Measurements from ENCODE around the gene TMC5.

TMC5 gene

GRCh38 chr16:19488213-19488640, 70.5 kb downstream of the TMC5 start:
- H3K4me1 ChIP-seq (ENCODE audit: control insufficient read depth, low read depth, low read length), result peaks cover 12% of the 10 kb centered on the region
- no peaks in the 10 kb centered on the region for H3K27me3 ChIP-seq (ENCODE audit: control insufficient read depth, insufficient read depth, low read length)
- no peaks in the 10 kb centered on the region for H3K36me3 ChIP-seq (ENCODE audit: control insufficient read depth, low read depth, low read length)
- no peak overlapping the region for H3K27ac ChIP-seq (ENCODE audit: low read length)
- H3K4me3 ChIP-seq (ENCODE audit: low read length), result no peak overlapping the region
- no peaks in the 10 kb centered on the region for H3K9me3 ChIP-seq (ENCODE audit: control insufficient read depth, low read depth, low read length)
- H3K9ac ChIP-seq (ENCODE audit: low read length), result no peak overlapping the region

DNA sequence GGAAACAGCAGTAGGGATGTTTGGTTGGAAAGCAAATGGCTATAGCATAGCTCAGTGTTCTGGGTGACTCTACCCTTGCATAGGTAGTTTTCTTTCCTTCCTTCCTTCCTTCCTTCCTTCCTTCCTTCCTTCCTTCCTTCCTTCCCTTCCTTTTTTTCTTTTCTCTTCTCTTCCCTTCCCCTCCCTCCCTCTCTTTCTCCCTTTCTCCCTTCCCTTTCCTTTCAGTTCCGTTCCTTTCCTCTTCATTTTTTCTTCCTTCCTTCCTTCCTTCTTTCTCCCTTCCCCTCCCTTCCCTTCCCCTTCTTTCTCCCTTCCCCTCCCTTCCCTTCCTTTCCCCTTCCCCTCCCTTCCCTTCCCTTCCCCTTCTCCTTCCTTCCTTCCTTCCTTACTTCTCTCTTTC, 72.9 kb downstream of the TMC5 start:
- Histone ChIP-seq H3K36me3 (ENCODE audit: control insufficient read depth, low read depth, low read length) (no peaks in the 10 kb centered on the region), H3K27ac (ENCODE audit: low read length) (no peak overlapping the region), H3K9me3 (ENCODE audit: control insufficient read depth, low read depth, low read length) (no peaks in the 10 kb centered on the region), H3K27me3 (ENCODE audit: control insufficient read depth, insufficient read depth, low read length) (no peaks in the 10 kb centered on the region), H3K9ac (ENCODE audit: low read length) (no peak overlapping the region), H3K4me3 (ENCODE audit: low read length) (no peak overlapping the region), H3K4me1 (ENCODE audit: control insufficient read depth, low read depth, low read length) (peaks cover 12% of the 10 kb centered on the region)

- no peak overlapping the region for H3K27ac ChIP-seq (ENCODE audit: low read length)
- no peaks in the 10 kb centered on the region for H3K27me3 ChIP-seq (ENCODE audit: control insufficient read depth, insufficient read depth, low read length)
- H3K4me3 ChIP-seq (ENCODE audit: low read length), result no peak overlapping the region
- H3K36me3 ChIP-seq (ENCODE audit: control insufficient read depth, low read depth, low read length), result peaks cover 20% of the 10 kb centered on the region
- H3K9ac ChIP-seq (ENCODE audit: low read length), result no peak overlapping the region
- no peaks in the 10 kb centered on the region for H3K4me1 ChIP-seq (ENCODE audit: control insufficient read depth, low read depth, low read length)
- H3K9me3 ChIP-seq (ENCODE audit: control insufficient read depth, low read depth, low read length), result no peaks in the 10 kb centered on the region
Measured at GRCh38 chr16:19497176-19497575, 79.5 kb downstream of the TMC5 start.

DNA sequence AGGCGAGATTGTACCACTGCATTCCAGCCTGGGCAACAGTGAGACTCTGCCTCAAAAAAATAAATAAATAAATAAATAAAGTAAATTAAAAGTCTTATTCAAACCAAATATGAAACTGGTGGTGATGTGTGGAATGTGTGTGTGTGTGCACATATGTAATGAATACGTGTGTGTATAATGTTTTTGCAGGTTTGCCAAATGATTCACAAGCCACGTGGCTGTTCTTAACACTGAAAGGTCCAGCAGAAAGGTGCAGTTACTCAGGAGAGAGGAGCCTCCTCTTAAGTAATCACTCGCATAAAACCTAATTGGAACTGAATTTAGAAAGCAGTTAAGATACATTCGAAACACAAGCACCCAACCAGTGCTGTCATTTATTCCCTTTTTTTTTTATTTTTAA, 81.3 kb downstream of the TMC5 start:
- Histone ChIP-seq H3K4me1 (ENCODE audit: control insufficient read depth, low read depth, low read length) (no peaks in the 10 kb centered on the region), H3K27ac (ENCODE audit: low read length) (no peak overlapping the region)

DNA sequence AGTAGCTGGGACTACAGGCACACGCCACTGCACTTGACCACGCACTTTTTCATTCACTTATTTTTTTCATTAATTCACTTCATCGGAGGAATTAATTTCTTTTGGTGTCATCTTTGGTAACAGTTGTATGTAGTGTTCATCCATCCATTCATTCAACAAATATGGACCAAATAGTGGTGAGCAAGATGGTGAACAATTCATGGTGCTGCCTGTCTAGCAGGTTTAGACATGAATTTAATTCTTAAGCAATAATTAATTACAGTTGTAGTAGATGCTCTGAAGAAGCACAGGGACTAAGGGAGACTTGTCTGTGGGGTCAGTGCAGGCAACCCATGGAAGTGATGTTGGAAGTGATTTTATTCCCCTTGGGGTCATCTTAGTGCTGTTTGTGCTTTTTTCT, 81.8 kb downstream of the TMC5 start:
- Histone ChIP-seq H3K9ac (ENCODE audit: low read length) (no peak overlapping the region), H3K27me3 (ENCODE audit: control insufficient read depth, insufficient read depth, low read length) (no peaks in the 10 kb centered on the region), H3K4me1 (ENCODE audit: control insufficient read depth, low read depth, low read length) (no peaks in the 10 kb centered on the region), H3K4me3 (ENCODE audit: low read length) (no peak overlapping the region), H3K36me3 (ENCODE audit: control insufficient read depth, low read depth, low read length) (peaks cover 42% of the 10 kb centered on the region), H3K9me3 (ENCODE audit: control insufficient read depth, low read depth, low read length) (no peaks in the 10 kb centered on the region), H3K27ac (ENCODE audit: low read length) (no peak overlapping the region)

More for the DNA sequence above, 81.3 kb downstream of the TMC5 start:
- Histone ChIP-seq H3K36me3 (ENCODE audit: control insufficient read depth, low read depth, low read length) (peaks cover 38% of the 10 kb centered on the region), H3K9me3 (ENCODE audit: control insufficient read depth, low read depth, low read length) (no peaks in the 10 kb centered on the region), H3K27me3 (ENCODE audit: control insufficient read depth, insufficient read depth, low read length) (no peaks in the 10 kb centered on the region), H3K4me3 (ENCODE audit: low read length) (no peak overlapping the region), H3K9ac (ENCODE audit: low read length) (no peak overlapping the region)

DNA sequence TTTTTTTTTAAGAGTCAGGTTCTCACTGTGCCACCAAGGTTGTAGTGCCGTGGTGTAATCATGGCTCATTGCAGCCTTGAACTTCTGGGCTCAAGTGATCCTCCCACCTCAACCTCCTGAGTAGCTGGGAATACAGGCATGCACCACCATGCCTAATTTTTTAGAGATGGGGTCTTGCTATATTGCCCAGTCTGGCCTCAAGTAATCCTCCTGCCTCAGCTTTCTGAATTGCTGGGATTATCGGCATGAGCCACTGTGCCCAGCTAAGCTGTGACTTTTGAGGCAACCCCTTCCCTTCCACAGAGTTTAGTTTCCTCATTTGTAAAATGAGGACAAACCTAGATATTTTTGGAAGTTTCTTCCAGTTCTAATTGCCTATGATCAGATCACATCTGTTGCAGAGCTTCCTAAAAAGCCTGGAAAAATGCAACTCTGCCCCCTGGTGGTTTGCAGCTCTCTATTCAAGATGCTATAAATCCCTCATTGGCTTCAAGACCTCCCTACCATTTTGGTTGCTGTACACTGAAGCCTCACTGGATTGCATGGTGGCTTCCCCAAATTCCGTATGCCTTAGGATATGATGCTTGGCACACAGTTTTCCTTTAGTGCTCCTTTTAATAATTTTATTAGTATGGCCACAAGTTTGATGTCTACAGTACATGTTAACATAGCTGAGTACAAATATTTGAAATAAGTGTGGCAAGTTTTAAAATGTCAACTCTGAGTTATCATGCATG, 84.9 kb downstream of the TMC5 start:
- no peak overlapping the region for H3K9ac ChIP-seq (ENCODE audit: low read length)
- H3K27ac ChIP-seq (ENCODE audit: low read length), result no peak overlapping the region
- no peaks in the 10 kb centered on the region for H3K9me3 ChIP-seq (ENCODE audit: control insufficient read depth, low read depth, low read length)
- no peak overlapping the region for H3K4me3 ChIP-seq (ENCODE audit: low read length)
- no peaks in the 10 kb centered on the region for H3K27me3 ChIP-seq (ENCODE audit: control insufficient read depth, insufficient read depth, low read length)
- H3K4me1 ChIP-seq (ENCODE audit: control insufficient read depth, low read depth, low read length), result no peaks in the 10 kb centered on the region
- peaks cover 62% of the 10 kb centered on the region for H3K36me3 ChIP-seq (ENCODE audit: control insufficient read depth, low read depth, low read length)

GRCh38 chr16:19503461-19504075, 85.9 kb downstream of the TMC5 start:
- no peak overlapping the region for H3K4me3 ChIP-seq (ENCODE audit: low read length)
- no peak overlapping the region for H3K27ac ChIP-seq (ENCODE audit: low read length)
- H3K9ac ChIP-seq (ENCODE audit: low read length), result no peak overlapping the region
- H3K36me3 ChIP-seq (ENCODE audit: control insufficient read depth, low read depth, low read length), result peaks cover 69% of the 10 kb centered on the region
- H3K27me3 ChIP-seq (ENCODE audit: control insufficient read depth, insufficient read depth, low read length), result no peaks in the 10 kb centered on the region
- H3K9me3 ChIP-seq (ENCODE audit: control insufficient read depth, low read depth, low read length), result no peaks in the 10 kb centered on the region
- H3K4me1 ChIP-seq (ENCODE audit: control insufficient read depth, low read depth, low read length), result no peaks in the 10 kb centered on the region

DNA sequence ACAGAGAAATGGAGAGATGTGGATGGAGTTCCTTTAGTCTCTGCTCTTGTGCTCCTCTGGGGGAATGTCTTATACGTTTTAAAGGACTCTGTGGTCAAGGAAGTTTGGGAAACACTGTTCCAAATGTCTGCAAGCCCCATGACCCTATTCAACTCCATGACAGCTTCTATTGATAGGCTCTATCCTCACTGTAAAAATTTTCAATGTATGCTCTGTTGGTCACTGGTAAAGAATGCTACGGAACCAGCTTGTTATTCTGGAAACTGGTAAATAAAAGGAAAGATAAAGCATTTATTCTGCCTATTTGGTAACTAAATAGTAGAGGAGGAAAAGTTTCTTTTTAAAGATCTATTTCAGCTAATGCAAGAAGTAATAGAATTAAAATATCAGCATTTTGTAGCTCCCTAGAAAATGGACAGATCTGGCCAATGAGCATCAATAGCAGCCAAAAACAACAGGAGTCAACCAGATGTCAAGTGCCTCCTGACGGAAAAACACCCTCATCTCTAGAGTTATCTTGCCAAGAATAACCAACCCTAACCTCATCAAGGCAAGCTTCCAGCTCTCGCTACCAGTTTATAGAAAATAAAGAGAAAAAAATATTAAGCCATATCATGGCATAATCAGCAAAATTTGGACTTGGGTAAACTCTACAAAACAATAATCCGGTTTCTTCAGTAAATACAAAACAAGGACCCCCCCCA, 88.1 kb downstream of the TMC5 start:
- H3K4me1 ChIP-seq (ENCODE audit: control insufficient read depth, low read depth, low read length), result no peaks in the 10 kb centered on the region
- no peak overlapping the region for H3K27ac ChIP-seq (ENCODE audit: low read length)
- H3K36me3 ChIP-seq (ENCODE audit: control insufficient read depth, low read depth, low read length), result peaks cover 79% of the 10 kb centered on the region
- no peaks in the 10 kb centered on the region for H3K27me3 ChIP-seq (ENCODE audit: control insufficient read depth, insufficient read depth, low read length)
- no peak overlapping the region for H3K9ac ChIP-seq (ENCODE audit: low read length)
- H3K9me3 ChIP-seq (ENCODE audit: control insufficient read depth, low read depth, low read length), result no peaks in the 10 kb centered on the region
- no peak overlapping the region for H3K4me3 ChIP-seq (ENCODE audit: low read length)

DNA sequence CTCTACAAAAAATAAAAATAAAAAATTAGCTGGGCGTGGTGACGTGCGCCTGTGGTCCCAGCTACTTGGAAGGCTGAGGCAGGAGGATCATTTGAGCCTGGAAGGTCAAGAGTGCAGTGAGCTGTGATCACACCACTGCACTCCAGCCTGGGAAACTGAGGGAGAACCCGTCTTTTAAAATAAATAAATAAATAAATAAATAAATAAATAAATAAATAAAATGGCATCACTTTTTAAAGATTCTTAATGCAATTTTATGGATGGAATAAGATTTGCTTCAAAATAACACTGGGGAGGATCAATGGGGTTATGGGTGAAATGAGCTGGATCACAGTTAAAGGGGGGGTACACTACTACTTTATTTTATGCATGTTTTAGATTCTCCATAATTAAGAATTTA, 89.3 kb downstream of the TMC5 start:
- H3K9me3 ChIP-seq (ENCODE audit: control insufficient read depth, low read depth, low read length), result no peaks in the 10 kb centered on the region
- H3K4me1 ChIP-seq (ENCODE audit: control insufficient read depth, low read depth, low read length), result no peaks in the 10 kb centered on the region
- no peaks in the 10 kb centered on the region for H3K27me3 ChIP-seq (ENCODE audit: control insufficient read depth, insufficient read depth, low read length)
- H3K36me3 ChIP-seq (ENCODE audit: control insufficient read depth, low read depth, low read length), result peaks cover 75% of the 10 kb centered on the region
- H3K9ac ChIP-seq (ENCODE audit: low read length), result no peak overlapping the region
- no peak overlapping the region for H3K27ac ChIP-seq (ENCODE audit: low read length)
- H3K4me3 ChIP-seq (ENCODE audit: low read length), result no peak overlapping the region

- H3K4me1 ChIP-seq (ENCODE audit: control insufficient read depth, low read depth, low read length), result no peaks in the 10 kb centered on the region
- no peak overlapping the region for H3K27ac ChIP-seq (ENCODE audit: low read length)
- H3K9me3 ChIP-seq (ENCODE audit: control insufficient read depth, low read depth, low read length), result no peaks in the 10 kb centered on the region
- H3K9ac ChIP-seq (ENCODE audit: low read length), result no peak overlapping the region
- peaks cover 69% of the 10 kb centered on the region for H3K36me3 ChIP-seq (ENCODE audit: control insufficient read depth, low read depth, low read length)
- H3K4me3 ChIP-seq (ENCODE audit: low read length), result no peak overlapping the region
- H3K27me3 ChIP-seq (ENCODE audit: control insufficient read depth, insufficient read depth, low read length), result no peaks in the 10 kb centered on the region
Measured at GRCh38 chr16:19507867-19508266, 90.2 kb downstream of the TMC5 start.

GRCh38 chr16:19512297-19512696, 94.6 kb downstream of the TMC5 start:
- Histone ChIP-seq H3K9me3 (ENCODE audit: control insufficient read depth, low read depth, low read length) (no peaks in the 10 kb centered on the region), H3K4me1 (ENCODE audit: control insufficient read depth, low read depth, low read length) (no peaks in the 10 kb centered on the region), H3K27me3 (ENCODE audit: control insufficient read depth, insufficient read depth, low read length) (no peaks in the 10 kb centered on the region), H3K27ac (ENCODE audit: low read length) (no peak overlapping the region), H3K4me3 (ENCODE audit: low read length) (no peak overlapping the region), H3K36me3 (ENCODE audit: control insufficient read depth, low read depth, low read length) (peaks cover 58% of the 10 kb centered on the region), H3K9ac (ENCODE audit: low read length) (no peak overlapping the region)
